Calu3 (cell line): ENCODE results near the gene LAMB4. TPM values are rescaled to one million over a fixed set of nuclear protein-coding genes. Genes with fewer than 3 reads are reported as not detected.

Experiments
- BruUV-seq: library from RNA; stranded (reverse); fragments of 400-500 nt; replicated peaks from 2 replicates; lab custom pipeline; 2021; lab: Mats Ljungman, UMichigan
- CTCF ChIA-PET: fragments of 300-600 bp; sonication (Branson Sonifier 250); formaldehyde crosslinking; loops from one replicate; lab custom pipeline; 2022; ENCODE audit warnings: antibody characterized with exemption; lab: Charles Lee
- DNase-seq: peaks from one replicate; pipeline ENCODE4 v3.0.0; 2022
- H3K27ac Mint-ChIP-seq: one replicate; pipeline ENCODE4 v1.8.0; 2022; ENCODE audit warnings: mixed read lengths; ENCODE audit not compliant: unreplicated experiment
- H3K27me3 Mint-ChIP-seq: one replicate; pipeline ENCODE4 v1.8.0; 2022; ENCODE audit warnings: mixed read lengths; ENCODE audit not compliant: unreplicated experiment
- H3K36me3 Mint-ChIP-seq: one replicate; pipeline ENCODE4 v1.8.0; 2022; ENCODE audit warnings: mild to moderate bottlenecking, moderate library complexity, mixed read lengths; ENCODE audit not compliant: insufficient read depth, unreplicated experiment
- H3K4me1 Mint-ChIP-seq: one replicate; pipeline ENCODE4 v1.8.0; 2022; ENCODE audit warnings: mild to moderate bottlenecking, low read depth, mixed read lengths; ENCODE audit not compliant: unreplicated experiment
- H3K4me3 Mint-ChIP-seq: one replicate; pipeline ENCODE4 v1.8.0; 2022; ENCODE audit warnings: mild to moderate bottlenecking, low read depth, moderate library complexity, mixed read lengths; ENCODE audit not compliant: unreplicated experiment
- H3K9me3 Mint-ChIP-seq: one replicate; pipeline ENCODE4 v1.8.0; 2022; ENCODE audit warnings: low read depth, mixed read lengths; ENCODE audit not compliant: unreplicated experiment
- intact Hi-C: fragments of 100-400 bp; cut with micrococcal nuclease; formaldehyde crosslinking; loops from one replicate; pipeline ENCODE4 v1.10.0; 2022; ENCODE audit not compliant: unreplicated experiment
- total RNA-seq: library from RNA; stranded (reverse); gene quantifications from 2 replicates; pipeline ENCODE4 v1.2.3, GENCODE V29; 2022
- TF ChIP-seq, protein P1 (sequence below): fragments of 200-600 bp; IDR thresholded peaks from one replicate; pipeline ENCODE4 v1.8.0; 2022; ENCODE audit warnings: antibody characterized with exemption; ENCODE audit not compliant: unreplicated experiment

LAMB4 gene
- total RNA-seq, 1 experiment from 2014 or later = not detected

DNA sequence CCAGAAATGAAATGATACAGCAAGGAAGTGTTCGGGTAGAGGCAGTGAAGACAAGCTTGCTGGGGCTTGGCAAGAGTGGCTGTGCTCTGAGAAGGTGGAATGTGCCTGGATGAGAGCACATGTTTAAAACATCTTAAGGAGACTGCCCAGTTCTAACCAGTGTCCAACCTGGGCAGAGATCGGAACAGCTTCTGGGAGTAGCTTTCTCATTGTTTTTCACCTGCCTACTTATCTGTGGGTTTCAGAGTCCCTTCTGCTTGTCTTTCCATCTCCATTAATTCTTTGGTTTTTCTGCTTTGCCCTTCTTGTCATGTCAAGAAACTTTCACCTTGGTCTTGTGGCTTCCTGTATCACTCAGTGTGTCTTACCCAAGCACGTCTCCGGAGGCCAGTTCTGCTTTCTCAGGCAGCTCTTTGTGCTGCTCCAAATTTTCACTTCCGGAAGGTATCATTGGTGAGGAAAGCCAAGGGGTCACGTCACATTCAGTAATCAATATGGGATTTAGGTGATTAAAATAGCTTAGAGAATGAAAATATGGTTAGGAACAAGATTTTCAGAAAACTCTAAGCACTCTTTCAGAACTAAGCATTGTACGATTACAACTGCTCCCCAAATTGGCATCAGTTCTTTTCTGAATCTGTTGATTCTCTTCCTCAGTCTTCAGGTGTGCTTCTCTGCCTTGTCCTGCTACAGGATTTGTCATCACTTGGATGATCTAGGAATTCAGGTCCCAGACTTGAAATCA lies 5.5 kb upstream of the LAMB4 start:
- no TSS peak for BruUV-seq
- intact Hi-C loops = no loop called here
- TF ChIP-seq, protein P1, sequence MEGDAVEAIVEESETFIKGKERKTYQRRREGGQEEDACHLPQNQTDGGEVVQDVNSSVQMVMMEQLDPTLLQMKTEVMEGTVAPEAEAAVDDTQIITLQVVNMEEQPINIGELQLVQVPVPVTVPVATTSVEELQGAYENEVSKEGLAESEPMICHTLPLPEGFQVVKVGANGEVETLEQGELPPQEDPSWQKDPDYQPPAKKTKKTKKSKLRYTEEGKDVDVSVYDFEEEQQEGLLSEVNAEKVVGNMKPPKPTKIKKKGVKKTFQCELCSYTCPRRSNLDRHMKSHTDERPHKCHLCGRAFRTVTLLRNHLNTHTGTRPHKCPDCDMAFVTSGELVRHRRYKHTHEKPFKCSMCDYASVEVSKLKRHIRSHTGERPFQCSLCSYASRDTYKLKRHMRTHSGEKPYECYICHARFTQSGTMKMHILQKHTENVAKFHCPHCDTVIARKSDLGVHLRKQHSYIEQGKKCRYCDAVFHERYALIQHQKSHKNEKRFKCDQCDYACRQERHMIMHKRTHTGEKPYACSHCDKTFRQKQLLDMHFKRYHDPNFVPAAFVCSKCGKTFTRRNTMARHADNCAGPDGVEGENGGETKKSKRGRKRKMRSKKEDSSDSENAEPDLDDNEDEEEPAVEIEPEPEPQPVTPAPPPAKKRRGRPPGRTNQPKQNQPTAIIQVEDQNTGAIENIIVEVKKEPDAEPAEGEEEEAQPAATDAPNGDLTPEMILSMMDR = no peak
- H3K9me3 Mint-ChIP-seq = no peaks in the 10 kb centered on the region
- no peak overlapping the region for H3K27ac Mint-ChIP-seq
- no peak overlapping the region for H3K4me3 Mint-ChIP-seq
- H3K27me3 Mint-ChIP-seq = no peaks in the 10 kb centered on the region
- no peaks in the 10 kb centered on the region for H3K4me1 Mint-ChIP-seq
- H3K36me3 Mint-ChIP-seq = no peaks in the 10 kb centered on the region
- CTCF ChIA-PET = no interaction called here
- DNase-seq = no peak

- TF ChIP-seq, protein P1 = no peak
- Mint-ChIP-seq H3K4me1 (no peaks in the 10 kb centered on the region), H3K27ac (no peak overlapping the region), H3K36me3 (no peaks in the 10 kb centered on the region), H3K27me3 (no peaks in the 10 kb centered on the region), H3K9me3 (no peaks in the 10 kb centered on the region), H3K4me3 (no peak overlapping the region)
- no peak for DNase-seq
- no TSS peak for BruUV-seq
- CTCF ChIA-PET = no interaction called here
- intact Hi-C loops = no loop called here
These were observed 4.3 kb upstream of the LAMB4 start for GRCh38 chr7:108134486-108134885.

GRCh38 chr7:108132551-108133265 lies 2.5 kb upstream of the LAMB4 start:
- CTCF ChIA-PET = no interaction called here
- TF ChIP-seq, protein P1 = no peak
- Mint-ChIP-seq H3K4me3 (no peak overlapping the region), H3K36me3 (no peaks in the 10 kb centered on the region), H3K9me3 (no peaks in the 10 kb centered on the region), H3K27me3 (no peaks in the 10 kb centered on the region), H3K4me1 (no peaks in the 10 kb centered on the region), H3K27ac (no peak overlapping the region)
- no peak for DNase-seq
- intact Hi-C loops = no loop called here
- BruUV-seq = no TSS peak

- Mint-ChIP-seq H3K4me1 (no peaks in the 10 kb centered on the region), H3K9me3 (no peaks in the 10 kb centered on the region), H3K27ac (no peak overlapping the region), H3K27me3 (no peaks in the 10 kb centered on the region), H3K36me3 (no peaks in the 10 kb centered on the region), H3K4me3 (no peak overlapping the region)
- BruUV-seq = no TSS peak
- TF ChIP-seq, protein P1 = no peak
- CTCF ChIA-PET = no interaction called here
- no peak for DNase-seq
- intact Hi-C loops = no loop called here
These were observed 869 bp downstream of the LAMB4 start for GRCh38 chr7:108129018-108129965.
